Pulmonary artery endothelial cell (primary cell): ENCODE data around the gene FUT6. TPM values are rescaled to one million over a fixed set of nuclear protein-coding genes. Genes with fewer than 3 reads are reported as not detected.
"Not testable (repeated sequence)": the region's sequence is repeated elsewhere in the genome, so short reads cannot be mapped to it uniquely, and the experiment has no call there.

ENCODE experiments used
- DNase-seq: peaks from one replicate; pipeline ENCODE4 v3.0.0-alpha.2; 2011; ENCODE audit warnings: low read depth, low spot score
- total RNA-seq: library from RNA; depleted of rRNA; stranded (reverse); fragments of >200 nt; gene quantifications from 2 replicates; pipeline ENCODE4 v1.2.3, GENCODE V29; 2014

The FUT6 gene
- total RNA-seq, 1 donor from 2014 or later = not detected

DNA sequence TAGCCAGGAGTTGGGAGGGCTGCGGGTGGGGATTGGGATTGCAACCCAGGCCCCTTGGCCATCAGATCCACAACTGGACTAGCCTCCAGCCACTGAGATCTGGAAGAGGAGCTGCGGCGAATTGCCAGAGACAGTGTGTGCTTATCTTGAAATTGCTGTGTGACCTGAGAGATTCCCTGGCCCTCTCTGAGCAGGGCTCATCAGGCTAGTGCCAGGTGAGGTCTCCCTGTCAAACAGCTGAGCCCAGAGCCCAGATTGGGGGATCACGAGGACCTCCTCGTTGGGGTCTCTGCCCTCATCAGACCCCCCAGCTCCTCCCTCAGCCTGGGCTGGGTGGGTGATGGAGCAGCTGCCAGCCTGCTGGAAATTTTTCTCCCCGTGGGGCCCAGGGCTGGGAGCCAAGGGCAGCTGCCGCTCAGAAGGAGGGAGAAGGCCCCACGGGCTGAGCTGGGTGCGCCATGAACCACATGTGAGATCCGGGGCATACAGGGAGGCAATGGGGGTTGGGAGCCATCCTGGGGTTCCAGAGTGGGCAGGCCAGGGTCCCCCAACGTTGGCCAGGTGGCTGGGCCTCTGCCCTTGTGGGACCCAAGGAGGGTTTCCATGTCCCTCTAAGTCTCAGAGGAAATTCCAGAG, 23.6 kb upstream of the FUT6 start:
- DNase-seq = no peak

DNA sequence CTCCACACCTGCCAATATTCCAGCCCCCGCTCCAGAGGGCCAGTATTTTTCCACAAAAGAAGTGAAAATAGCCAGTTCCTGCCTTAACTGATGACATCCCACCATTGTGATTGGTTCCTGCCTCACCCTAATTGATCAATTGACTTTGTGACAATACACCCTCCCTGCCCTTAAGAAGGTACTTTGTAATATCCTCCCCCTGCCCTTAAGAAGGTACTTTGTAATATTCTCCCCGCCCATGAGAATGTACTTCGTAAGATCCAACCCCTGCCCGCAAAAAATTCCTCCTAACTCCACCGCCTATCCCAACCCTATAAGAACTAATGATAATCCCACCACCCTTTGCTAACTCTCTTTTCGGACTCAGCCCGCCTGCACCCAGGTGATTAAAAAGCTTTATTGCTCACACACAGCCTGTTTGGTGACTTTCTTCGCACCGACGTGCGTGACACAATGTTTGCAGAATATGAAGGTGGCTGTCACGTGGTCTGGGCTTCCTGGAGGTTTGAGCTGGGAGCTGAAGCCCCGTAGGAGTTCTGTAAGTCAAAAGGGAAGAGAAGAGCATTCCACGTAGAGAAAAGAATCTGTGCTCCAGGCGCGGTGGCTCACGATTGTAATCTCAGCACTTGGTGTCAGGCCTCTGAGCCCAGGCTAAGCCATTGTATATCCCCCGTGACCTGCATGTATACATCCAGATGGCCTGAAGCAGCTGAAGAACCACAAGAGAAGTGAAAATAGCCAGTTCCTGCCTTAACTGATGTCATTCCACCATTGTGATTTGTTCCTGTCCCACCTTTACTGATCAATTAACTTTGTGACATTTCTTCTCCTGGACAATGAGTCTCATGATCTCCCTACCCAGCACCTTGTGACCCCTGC, 17.9 kb upstream of the FUT6 start:
- no peak for DNase-seq

DNA sequence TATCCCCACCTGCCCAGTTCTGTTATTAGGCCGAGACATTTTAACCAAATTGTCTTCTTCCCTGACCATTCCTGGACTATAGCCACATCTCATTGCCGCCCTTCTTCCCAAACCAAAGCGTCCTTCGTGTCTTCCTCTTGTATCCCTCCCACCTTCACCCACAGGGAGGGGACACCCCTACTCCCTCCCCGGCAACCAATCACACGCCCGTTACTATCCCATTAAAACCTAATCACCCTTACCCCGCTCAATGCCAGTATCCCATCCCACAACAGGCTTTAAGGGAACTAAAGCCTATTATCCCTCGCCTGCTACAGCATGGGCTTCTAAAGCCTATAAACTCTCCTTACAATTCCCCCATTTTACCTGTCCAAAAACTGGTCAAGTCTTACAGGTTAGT, 15.6 kb upstream of the FUT6 start:
- not testable (repeated sequence) for DNase-seq

DNA sequence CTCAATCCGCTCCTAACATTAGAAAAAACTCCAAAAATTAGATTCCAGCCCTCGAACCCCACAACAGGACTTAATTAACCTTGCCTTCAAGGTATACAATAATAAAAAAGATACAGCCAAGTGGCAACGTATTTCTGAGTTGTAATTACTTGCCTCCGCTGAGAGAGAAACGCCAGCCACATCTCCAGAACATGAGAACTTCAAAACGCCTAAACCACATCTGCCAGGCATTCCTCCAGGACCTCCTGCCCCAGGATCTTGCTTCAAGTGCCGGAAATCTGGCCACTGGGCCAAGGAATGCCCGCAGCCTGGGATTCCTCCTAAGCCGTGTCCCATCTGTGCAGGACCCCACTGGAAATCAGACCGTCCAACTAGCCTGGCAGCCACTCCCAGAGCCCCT, 14.6 kb upstream of the FUT6 start:
- not testable (repeated sequence) for DNase-seq

DNA sequence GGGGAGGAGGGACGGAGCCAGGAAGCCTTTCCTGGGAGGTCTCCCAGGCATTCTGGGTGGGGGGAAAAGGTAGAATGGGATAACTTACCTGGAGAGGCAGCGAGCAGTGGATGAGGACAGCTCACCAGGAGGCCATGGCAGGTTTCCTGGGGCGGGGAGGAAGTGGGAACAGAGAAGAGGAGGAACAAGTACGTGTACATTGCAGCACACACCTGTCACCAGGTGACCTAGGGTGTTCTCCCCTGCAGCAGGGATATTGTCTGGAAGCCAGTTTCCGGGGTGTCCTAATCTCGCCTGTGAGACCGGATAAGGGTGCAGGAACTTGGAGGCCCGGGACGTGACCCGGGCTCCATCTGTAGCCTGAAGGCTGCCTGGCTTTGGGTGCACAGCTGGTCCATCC, 11.8 kb upstream of the FUT6 start, which contains the start of gene FUT3:
FUT3 (minus strand) TSS at position 148 of the 400 bp plus-strand sequence.
- DNase-seq = no peak

DNA sequence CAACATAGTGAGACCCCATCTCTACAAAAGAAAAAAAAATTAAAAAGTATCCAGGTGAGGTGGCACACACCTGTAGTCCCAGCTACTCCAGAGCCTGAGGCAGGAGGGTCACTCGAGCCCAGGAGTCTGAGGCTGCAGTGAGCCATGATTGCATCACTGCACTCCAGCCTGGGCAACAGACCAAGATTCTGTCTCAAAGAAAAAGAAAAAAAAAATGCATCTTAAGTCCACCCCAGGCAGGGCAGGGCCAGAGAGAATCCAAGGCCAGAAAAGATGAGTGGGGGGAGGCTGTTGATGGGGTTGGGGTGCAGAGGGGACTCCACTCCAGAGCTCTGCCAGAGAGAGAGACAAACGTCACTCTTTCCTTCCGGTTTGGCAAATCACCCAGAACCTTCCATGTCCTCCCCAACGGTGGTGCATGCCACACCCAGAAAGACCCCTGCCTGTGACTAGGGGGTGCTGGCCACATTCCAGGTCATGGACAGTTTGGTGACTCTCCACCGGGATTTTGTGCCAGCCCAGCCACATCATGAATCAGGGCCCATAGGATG, 11.3 kb upstream of the FUT6 start:
- no peak for DNase-seq

DNA sequence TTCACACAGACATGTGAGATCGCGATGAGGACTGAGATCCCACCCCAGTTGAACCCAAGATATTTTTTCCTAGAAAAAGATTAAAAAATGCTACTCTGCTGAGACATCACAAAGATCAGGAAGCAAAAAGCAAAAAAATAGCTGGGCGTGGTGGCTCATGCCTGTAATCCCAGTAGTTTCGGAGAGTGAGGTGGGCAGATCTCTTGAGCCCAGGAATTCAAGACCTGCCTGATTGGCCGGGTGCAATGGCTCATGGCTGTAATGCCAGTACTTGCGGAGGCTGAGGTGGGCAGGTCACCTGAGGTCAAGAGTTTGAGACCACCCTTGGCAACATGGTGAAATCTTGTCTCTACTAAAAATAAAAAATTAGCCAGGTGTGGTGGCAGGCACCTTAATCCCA, 10.7 kb upstream of the FUT6 start:
- no peak for DNase-seq

DNA sequence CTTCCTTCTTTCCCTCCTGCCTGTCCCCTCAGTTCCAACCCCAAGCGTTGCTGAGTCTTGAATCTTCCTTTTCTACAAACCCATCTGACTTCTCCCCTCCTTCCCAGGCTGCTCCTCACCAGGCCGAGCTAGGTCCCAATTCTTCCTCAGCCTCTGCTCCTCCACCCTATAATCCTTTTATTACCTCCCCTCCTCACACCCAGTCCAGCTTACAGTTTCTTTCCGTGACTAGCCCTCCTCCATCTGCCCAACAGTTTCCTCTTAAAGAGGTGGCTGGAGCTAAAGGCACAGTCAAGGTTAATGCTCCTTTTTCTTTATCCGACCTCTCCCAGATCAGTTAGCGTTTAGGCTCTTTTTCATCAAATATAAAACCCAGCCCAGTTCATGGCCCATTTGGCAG, 9.1 kb upstream of the FUT6 start:
- not testable (repeated sequence) for DNase-seq

DNA sequence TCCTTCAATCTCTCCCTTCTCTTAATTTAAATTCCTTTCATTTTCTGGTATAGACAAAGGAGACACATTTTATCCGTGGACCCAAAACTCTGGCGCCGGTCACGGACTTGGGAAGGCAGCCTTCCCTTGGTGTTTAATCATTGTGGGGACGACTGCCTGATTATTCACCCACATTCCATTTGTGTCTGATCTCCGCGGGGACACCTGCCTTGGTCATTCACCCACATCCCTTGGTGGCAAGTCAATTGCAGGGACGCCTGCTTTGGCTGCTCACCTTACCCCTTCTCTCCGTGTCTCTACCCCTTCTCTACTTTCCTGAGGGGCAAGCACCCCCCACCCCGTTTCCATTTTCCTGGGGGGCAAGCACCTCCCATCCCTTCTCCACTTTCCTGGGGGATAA, 8.3 kb upstream of the FUT6 start:
- DNase-seq = not testable (repeated sequence)

DNA sequence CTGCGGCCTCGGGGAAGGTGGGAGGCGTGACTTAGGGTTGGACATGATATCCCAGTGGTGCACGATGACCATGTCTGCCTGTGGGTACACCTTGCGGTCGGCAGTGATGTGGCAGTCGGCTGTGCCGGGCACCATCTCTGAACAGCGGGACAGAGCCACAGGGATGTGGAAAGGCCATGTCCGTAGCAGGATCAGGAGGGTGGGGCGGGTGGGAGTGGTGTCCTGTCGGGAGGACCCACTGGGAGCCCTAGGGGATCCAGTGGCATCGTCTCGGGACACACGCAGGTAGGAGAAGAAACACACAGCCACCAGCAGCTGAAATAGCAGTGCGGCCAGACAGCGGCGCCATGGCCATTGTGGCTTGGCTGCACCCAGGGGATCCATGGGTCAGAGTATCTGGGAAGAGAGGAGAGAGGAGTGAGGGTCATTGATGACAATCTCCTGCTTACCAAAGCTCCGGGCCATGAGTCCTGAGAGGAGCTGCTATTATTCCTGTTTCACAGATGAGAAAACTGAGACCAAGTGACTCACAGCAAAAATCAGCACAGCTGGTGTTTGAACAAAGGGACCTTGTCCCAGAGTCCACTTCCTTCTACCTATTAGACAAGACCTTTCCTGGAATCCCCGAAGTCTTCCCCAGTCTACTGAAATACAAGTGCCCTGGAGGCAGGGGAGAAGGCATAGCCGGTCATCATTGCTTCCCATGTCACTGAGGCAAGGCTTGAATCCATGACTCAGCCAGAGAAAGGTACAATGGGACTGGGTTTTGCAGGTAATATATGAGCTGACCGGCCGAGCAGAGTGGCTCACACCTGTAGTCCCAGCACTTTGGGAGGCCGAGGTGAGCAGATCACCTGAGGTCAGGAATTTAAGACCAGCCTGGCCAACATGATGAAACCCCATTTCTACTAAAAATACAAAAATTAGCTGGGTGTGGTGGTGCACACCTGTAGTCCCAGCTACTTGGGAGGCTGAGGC, 5.2 kb upstream of the FUT6 start:
- no peak for DNase-seq

DNA sequence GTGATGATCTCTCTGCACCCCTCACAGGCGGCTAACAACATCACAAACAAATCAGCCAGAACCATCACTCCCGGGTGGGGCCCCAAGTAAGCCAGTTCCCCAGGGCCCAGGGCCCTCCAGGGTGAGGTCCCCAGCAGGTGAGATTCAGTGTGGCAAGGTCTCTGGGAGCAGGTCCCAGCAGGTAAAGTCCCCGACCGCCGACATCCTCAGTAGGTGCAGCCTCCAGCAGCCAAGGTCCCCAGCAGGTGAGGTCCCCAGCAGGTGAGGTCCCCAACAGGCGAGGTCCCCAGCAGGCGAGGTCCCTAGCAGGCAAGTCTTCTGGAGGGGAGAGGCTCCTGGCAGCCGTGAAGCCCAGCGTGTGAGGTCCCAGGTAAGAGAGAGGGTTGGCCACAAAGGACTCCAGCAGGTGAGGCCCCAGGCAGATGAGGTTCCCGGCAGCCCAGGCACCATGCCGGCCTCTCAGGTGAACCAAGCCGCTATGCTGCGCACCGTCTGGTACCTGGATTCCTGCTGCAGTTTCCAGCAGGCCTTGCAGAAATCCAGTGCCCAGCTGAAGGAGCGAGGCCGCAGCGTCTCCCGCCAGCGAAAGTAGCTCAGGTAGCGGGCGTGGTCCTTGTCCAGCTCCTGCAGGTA, 3.9 kb upstream of the FUT6 start:
- no peak for DNase-seq

DNA sequence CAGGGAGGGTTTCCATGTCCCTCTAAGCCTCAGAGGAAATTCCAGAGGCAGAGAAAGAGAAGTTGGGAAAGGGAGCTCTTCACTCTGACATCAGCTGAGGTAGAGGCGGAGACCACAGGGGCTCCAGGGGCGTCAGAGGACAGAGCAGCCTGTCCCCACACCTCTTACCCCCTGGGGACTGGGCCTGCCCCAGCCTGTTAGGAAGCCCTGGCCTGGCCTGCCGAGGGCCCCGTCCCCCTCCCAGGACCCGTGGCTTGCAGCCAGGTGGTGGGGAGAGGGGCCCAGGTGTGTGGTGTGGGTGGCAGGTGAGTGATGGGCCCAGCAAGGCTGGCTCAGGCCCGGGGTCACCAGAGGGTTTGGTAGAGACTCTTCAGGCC, 2.2 kb upstream of the FUT6 start:
- DNase-seq = not testable (repeated sequence)

DNA sequence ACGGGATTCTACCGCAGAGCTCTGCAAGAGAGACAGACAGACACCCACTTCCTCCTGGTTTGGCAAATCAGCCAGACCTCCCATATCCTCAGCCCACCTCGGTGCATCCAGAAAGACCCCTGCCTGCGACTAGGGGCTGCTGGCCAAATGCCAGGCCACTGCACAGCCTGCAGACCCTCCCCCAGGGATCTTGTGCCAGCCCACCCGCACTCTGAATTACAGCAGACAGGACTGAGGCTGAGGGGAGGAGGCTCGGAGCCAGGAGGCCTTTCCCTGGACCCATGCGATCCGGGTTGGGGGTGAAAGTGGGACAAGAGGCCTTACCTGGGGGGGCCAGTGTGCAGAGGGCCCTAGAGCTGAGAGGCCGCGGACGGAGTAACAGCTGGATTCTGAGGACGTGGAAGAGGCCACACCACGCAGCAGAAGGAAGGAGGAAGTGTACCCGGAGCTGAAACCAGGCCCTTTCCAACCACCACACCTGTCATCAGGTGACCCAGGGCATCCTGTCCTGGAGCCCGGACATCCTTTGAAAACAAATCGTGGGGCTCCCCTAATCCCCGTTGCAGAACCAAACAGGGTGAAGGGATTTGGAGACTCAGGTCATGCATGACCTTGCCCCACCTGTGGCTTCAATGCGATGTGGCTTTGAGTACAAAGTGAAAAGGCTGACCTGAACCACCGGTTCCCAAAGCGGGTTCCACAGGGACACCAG, 993 bp downstream of the FUT6 start:
- DNase-seq = no peak

DNA sequence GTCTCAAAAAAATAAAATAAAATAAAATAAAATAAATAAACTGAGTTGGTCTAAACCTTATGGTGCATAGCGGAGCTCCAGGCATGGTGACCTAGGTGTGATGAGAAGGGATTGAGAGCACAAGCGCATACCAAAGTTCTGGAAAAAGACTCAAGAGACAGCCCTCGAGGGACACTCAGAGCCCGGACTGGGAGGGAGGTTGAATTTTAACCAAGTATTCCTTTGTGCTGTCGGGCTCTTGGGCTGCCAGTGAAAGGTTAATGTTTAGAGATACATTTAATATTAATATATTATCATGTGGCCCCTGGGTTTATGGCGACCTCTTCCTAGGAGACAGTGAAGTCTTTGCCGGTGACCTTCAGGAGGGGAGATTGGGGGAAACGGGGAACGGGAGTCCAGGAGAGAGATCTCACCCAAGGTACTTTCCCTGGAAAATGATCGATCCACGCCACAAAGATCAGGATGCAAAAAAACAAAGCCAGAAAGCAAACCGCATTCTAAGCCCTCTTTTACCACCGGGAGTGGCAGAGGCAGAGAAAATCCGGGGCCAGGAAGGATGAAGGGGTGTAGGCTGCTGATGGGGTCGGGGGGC, 1.6 kb downstream of the FUT6 start:
- no peak for DNase-seq

DNA sequence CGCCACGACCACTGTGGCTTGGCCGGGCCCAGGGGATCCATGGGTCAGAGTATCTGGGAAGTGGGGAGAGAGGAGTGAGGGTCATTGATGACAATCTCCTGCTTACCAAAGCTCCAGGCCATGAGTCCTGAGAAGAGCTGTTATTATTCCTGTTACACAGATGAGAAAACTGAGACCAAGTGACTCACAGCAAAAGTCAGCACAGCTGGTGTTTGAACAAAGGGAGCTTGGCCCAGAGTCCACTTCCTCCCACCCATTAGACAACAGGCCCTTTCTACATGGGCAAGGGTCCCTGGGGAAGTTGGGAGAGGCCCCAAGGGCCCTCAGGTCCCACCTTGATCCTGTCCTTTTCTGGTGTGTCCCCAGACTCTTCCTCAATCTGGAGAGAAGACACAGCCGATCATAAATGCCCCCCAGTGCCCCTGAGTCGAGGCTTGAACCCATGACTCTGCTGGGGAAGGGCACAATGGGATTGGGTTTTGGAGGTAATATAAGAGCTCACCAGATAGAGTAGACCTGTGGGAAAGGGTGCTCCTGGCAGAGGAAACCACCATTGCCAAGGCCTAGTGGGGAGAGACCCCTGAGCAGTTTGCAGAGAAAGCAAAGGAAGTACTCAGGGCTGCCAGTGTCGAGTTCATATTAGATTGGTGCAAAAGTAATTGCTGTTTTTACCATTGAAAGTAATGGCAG, 6.8 kb downstream of the FUT6 start:
- no peak for DNase-seq

DNA sequence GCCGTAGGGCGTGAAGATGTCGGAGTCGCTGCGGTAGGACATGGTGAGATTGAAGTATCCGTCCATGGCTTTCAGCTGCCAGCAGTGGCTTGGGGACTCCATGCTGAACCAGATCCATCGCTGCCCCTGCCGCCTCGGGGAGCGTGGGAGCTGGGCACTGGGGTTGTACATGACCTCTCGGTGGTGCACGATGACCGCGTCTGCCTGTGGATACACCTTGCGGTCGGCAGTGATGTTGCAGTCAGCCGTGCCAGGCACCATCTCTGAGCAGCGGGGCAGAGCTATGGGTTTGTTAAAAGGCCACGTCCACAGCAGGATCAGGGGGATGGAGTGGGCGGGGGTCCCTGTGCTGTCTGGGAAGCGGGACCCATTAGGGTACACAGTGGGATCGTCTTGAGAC, 7.4 kb downstream of the FUT6 start:
- DNase-seq = no peak

DNA sequence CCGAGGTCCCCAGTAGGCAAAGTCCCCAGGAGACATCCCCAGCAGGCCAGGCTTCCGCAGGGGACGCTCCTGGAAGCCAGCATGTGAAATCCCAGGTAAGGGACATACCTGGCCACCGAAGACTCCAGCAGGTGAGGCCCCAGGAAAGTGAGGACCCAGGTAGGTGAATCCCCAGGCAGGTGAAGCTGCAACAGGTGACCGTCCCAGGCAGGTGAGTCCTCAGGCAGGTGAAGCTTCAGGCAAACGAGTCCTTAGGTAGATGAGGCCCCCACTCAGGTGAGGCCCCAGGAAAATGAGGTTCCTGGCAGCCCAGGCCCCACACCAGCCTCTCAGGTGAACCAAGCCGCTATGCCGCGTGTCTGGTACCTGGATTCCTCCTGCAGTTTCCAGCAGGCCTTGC, 8.3 kb downstream of the FUT6 start:
- DNase-seq = no peak

DNA sequence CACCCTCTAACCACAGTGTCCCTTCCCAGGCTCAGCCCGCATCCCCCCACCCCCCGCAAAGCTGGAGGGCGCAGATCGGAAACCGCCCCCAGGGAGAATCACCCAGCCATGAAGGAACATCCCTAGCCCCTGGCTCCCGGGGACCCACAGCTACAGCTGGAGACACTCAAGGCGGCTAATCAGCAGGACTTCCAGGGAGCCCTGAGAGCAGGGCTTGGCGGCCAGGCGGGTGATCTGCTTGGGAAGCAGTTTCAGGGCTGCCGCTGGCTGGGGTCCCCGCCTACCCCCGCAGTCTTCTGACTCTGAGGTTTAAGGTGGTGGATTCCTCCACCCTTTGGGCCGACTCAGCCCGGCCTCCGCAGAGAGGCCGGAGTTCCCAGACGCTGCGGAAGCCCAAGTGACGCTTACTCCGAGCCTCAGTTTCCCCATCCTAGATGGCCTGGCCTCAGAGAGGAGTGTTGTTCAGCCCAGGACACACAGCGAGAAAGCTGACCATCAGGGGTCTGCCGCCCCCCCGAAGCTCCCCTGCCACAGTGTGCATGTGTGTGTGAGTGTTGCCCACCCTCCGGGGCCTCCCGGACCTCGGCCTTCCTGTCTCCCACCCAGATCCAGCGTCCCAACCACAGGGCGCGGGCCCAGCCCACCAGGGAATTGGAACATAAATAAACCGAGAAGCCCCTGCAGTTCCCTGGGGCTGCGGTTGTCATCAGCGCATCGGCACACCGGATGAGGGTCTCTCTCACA, 9.8 kb downstream of the FUT6 start:
- DNase-seq = no peak
